Activated T-cell treated with anti-CD3 and anti-CD28 coated beads, Interleukin-2, amount 50 U/mL, for 4 hours (primary cell): ENCODE data around the gene PGBD2. TPM values are rescaled to one million over a fixed set of nuclear protein-coding genes. Genes with fewer than 3 reads are reported as not detected.
"Not testable (repeated sequence)": the region's sequence is repeated elsewhere in the genome, so short reads cannot be mapped to it uniquely, and the experiment has no call there.

ENCODE experiments used
- ATAC-seq, 2 donors: fragments of 200-7000 bp; cut with Tn5 transposase; one replicate each; pipeline ENCODE4 v1.10.0; 2021
- DNase-seq: peaks from one replicate; pipeline ENCODE4 v3.0.0-alpha.2; 2020
- H3K27me3 Mint-ChIP-seq: one replicate; pipeline ENCODE4 v1.8.0; 2021; ENCODE audit warnings: low read depth, mixed read lengths
- H3K36me3 Mint-ChIP-seq: one replicate; pipeline ENCODE4 v1.8.0; 2022; ENCODE audit warnings: mixed read lengths; ENCODE audit not compliant: insufficient read depth
- H3K4me1 Mint-ChIP-seq: one replicate; pipeline ENCODE4 v1.8.0; 2021; ENCODE audit warnings: low read depth, mixed read lengths
- H3K4me3 Mint-ChIP-seq: one replicate; pipeline ENCODE4 v1.8.0; 2021; ENCODE audit warnings: mild to moderate bottlenecking, moderate library complexity, mixed read lengths
- H3K9me3 Mint-ChIP-seq: one replicate; pipeline ENCODE4 v1.8.0; 2021; ENCODE audit warnings: mixed read lengths
- total RNA-seq, 3 donors: library from RNA; stranded (reverse); gene quantifications; one replicate each; pipeline ENCODE4 v1.2.1, GENCODE V29; 2021

The PGBD2 gene
- total RNA-seq, 3 donors from 2014 or later, result 3.4 to 4.7 (median 4.0) TPM

- Mint-ChIP-seq H3K4me3 (no peak overlapping the region), H3K27me3 (peaks cover 4% of the 10 kb centered on the region), H3K9me3 (no peaks in the 10 kb centered on the region), H3K36me3 (peaks cover 6% of the 10 kb centered on the region), H3K4me1 (peaks cover 14% of the 10 kb centered on the region)
- no peak for ATAC-seq
- DNase-seq, result no peak
Measured at GRCh38 chr1:248926401-248927182, 20.6 kb downstream of the PGBD2 start.

- ATAC-seq, DNase-seq, H3K9me3 Mint-ChIP-seq, H3K36me3 Mint-ChIP-seq, H3K4me3 Mint-ChIP-seq, H3K27me3 Mint-ChIP-seq: not testable (repeated sequence)
- H3K4me1 Mint-ChIP-seq, result peaks cover 14% of the 10 kb centered on the region
Measured at GRCh38 chr1:248927283-248927682, 21.2 kb downstream of the PGBD2 start.

GRCh38 chr1:248928122-248928521 is 22.1 kb downstream of the PGBD2 start:
- H3K36me3 Mint-ChIP-seq, H3K27me3 Mint-ChIP-seq, H3K9me3 Mint-ChIP-seq, H3K4me3 Mint-ChIP-seq, DNase-seq, ATAC-seq: not testable (repeated sequence)
- H3K4me1 Mint-ChIP-seq, result peaks cover 14% of the 10 kb centered on the region

GRCh38 chr1:248930037-248930436 is 24.0 kb downstream of the PGBD2 start:
- ATAC-seq, H3K4me1 Mint-ChIP-seq, H3K4me3 Mint-ChIP-seq, H3K9me3 Mint-ChIP-seq, DNase-seq, H3K27me3 Mint-ChIP-seq, H3K36me3 Mint-ChIP-seq: not testable (repeated sequence)

GRCh38 chr1:248938173-248938809 is 32.3 kb downstream of the PGBD2 start:
- not testable (repeated sequence) for DNase-seq, ATAC-seq, H3K4me3 Mint-ChIP-seq, H3K9me3 Mint-ChIP-seq, H3K4me1 Mint-ChIP-seq, H3K27me3 Mint-ChIP-seq, H3K36me3 Mint-ChIP-seq

- DNase-seq, H3K36me3 Mint-ChIP-seq, ATAC-seq, H3K9me3 Mint-ChIP-seq, H3K4me1 Mint-ChIP-seq, H3K27me3 Mint-ChIP-seq, H3K4me3 Mint-ChIP-seq: not testable (repeated sequence)
Measured at GRCh38 chr1:248944134-248944999, 38.3 kb downstream of the PGBD2 start.

- ATAC-seq, H3K9me3 Mint-ChIP-seq, H3K4me3 Mint-ChIP-seq, H3K4me1 Mint-ChIP-seq, DNase-seq, H3K27me3 Mint-ChIP-seq, H3K36me3 Mint-ChIP-seq: not testable (repeated sequence)
Measured at GRCh38 chr1:248945000-248945423, 39.0 kb downstream of the PGBD2 start.

- H3K9me3 Mint-ChIP-seq, H3K27me3 Mint-ChIP-seq, H3K4me1 Mint-ChIP-seq, ATAC-seq, H3K36me3 Mint-ChIP-seq, DNase-seq, H3K4me3 Mint-ChIP-seq: not testable (repeated sequence)
Measured at GRCh38 chr1:248945453-248945852, 39.4 kb downstream of the PGBD2 start.

GRCh38 chr1:248945856-248946416 is 39.9 kb downstream of the PGBD2 start:
- H3K36me3 Mint-ChIP-seq, H3K4me1 Mint-ChIP-seq, H3K27me3 Mint-ChIP-seq, H3K9me3 Mint-ChIP-seq, H3K4me3 Mint-ChIP-seq, ATAC-seq, DNase-seq: not testable (repeated sequence)

Other genes with a start within 250 kb of the PGBD2 start
- gene OR14I1, start 203.5 kb upstream of the PGBD2 start, total RNA-seq, result not detected
- gene LYPD8, start 150.5 kb upstream of the PGBD2 start, total RNA-seq, result not detected
- 10 to 100 TPM; 14.9 to 16.4 (median 16.1) TPM for gene SH3BP5L, start 80.3 kb upstream of the PGBD2 start, total RNA-seq
- gene ZNF672, start 68.0 kb upstream of the PGBD2 start, total RNA-seq, result 10 to 100 TPM; 35.9 to 38.3 (median 37.2) TPM
- gene ZNF692, start 47.1 kb upstream of the PGBD2 start, total RNA-seq, result 10 to 100 TPM; 59.8 to 72.6 (median 70.1) TPM